Memory B cell (primary cell): ENCODE data around the gene RABGGTA.

Experiments
- ATAC-seq: fragments of 150-1000 bp; cut with Tn5 transposase; 2 replicates; pipeline ENCODE4 v1.10.0; 2021; ENCODE audit warnings: low read depth, mild to moderate bottlenecking, moderate library complexity
- DNase-seq, 2 donors: peaks; one replicate each; pipeline ENCODE4 v3.0.0; 2022; ENCODE audit warnings: low spot score in 2 of 2
- H3K27ac Mint-ChIP-seq: one replicate; pipeline ENCODE4 v1.8.0; 2022; ENCODE audit warnings: mild to moderate bottlenecking, moderate library complexity, mixed read lengths
- H3K27me3 Mint-ChIP-seq: one replicate; pipeline ENCODE4 v1.8.0; 2022; ENCODE audit warnings: mixed read lengths
- H3K36me3 Mint-ChIP-seq: one replicate; pipeline ENCODE4 v1.8.0; 2022; ENCODE audit warnings: mild to moderate bottlenecking, mixed read lengths
- H3K4me1 Mint-ChIP-seq: one replicate; pipeline ENCODE4 v1.8.0; 2022; ENCODE audit warnings: mixed read lengths
- H3K4me3 Mint-ChIP-seq: one replicate; pipeline ENCODE4 v1.8.0; 2022; ENCODE audit warnings: mild to moderate bottlenecking, moderate library complexity, mixed read lengths
- H3K9me3 Mint-ChIP-seq: one replicate; pipeline ENCODE4 v1.8.0; 2022; ENCODE audit warnings: mixed read lengths

The RABGGTA gene

DNA sequence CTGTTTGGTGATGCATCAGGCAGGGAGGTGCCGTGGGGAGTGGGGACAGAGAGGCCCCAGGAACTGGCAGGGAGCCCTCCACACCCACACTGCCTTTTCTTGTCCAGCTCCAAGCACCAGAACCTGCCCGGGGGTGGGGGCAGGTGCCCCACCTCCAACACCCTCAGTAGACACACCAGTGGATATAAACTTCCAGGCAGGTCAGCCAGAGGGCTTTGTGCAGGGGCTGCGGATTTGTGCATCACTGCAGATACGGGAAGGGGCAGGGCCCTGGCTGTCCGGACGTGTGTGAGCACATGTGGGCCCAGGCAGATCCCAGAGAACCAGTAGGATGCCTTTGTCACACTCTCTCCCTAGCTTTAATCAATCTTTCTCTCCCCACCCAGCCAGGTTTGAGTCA lies 7.1 kb downstream of the RABGGTA start:
- Mint-ChIP-seq H3K4me3 (no peak overlapping the region), H3K9me3 (no peaks in the 10 kb centered on the region), H3K4me1 (peaks cover 6% of the 10 kb centered on the region), H3K27ac (no peak overlapping the region), H3K36me3 (peaks cover 16% of the 10 kb centered on the region), H3K27me3 (no peaks in the 10 kb centered on the region)
- DNase-seq (no peak), ATAC-seq (no peak)

DNA sequence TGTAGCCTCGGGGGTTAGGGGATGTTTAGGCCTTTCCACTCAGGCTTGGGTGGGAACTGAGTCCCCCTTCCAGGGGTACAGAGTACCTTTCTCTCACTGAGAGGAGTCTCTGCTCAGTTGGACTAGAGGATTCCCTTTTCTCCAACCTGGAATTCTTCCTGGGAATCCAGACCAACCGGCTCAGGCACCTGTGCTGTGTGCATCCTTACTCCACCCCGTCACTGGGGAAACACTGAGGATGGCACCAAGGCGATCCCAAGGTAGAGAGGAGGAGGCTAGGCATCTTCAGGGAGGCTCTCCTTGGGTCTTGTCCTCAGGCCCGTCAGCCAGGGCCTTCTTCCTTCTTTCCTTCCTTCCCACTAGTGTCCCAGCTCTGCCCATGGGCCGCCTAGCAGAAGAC lies 7.5 kb downstream of the RABGGTA start:
- ATAC-seq (no peak), DNase-seq (no peak)
- peaks cover 16% of the 10 kb centered on the region for H3K36me3 Mint-ChIP-seq
- H3K4me1 Mint-ChIP-seq: peaks cover 6% of the 10 kb centered on the region
- no peak overlapping the region for H3K4me3 Mint-ChIP-seq
- no peaks in the 10 kb centered on the region for H3K9me3 Mint-ChIP-seq
- H3K27me3 Mint-ChIP-seq: no peaks in the 10 kb centered on the region
- H3K27ac Mint-ChIP-seq: no peak overlapping the region

DNA sequence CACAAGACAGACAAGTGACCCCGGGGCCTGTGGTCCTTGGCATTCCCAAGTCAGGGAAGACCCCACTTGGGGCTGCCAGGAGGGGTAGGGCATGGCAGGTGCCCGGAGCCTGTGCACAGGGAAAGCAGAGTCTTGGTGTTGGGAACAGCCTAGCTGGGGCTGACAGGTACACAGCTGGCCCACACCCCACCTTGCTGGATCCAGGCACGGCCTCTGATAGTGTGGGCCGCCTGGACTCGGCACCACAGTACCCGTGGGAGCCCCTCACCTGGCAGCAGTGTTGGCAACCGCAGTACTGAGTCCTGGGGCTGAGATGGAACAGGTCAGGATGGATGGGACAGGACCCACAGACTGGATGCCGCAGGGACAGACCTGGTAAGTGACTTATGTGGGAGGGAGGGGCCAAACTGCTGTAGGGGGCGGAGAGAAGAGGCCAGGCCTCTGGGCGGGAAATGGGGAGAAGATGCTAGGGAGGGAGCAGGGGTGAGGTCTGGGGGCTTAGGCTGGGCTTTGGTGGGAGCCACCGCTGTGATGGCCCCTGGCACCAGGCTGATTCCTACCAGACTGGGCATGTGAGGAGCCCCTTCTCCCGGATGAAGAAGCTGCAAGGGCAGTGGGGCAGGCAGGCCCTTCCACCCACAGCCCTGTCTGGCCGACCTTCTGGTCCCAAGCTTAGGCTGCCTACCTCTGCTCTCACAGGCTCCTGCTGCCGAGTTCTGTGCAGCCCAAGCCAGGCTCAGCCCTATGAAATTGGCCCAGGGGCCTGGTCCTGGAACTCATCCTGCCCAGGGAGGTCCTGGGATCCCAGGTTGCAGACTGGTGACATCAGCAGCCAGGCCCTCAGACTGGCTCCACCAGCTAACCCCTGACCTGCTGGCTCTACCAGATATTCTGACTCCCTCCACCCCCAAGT lies 8.3 kb downstream of the RABGGTA start, which contains the start of gene TGM1:
TSS of gene TGM1 (minus strand) at position 357 of the 913 bp plus-strand sequence. CDS start 825 bp downstream, outside the sequence.
- Mint-ChIP-seq H3K27me3 (no peaks in the 10 kb centered on the region), H3K4me3 (no peak within 1 kb of the TSS), H3K9me3 (no peaks in the 10 kb centered on the region), H3K27ac (no peak within 1 kb of the TSS), H3K4me1 (peaks cover 6% of the 10 kb centered on the region), H3K36me3 (peaks cover 13% of the 10 kb centered on the region)
- ATAC-seq (no peak), DNase-seq (no peak)

DNA sequence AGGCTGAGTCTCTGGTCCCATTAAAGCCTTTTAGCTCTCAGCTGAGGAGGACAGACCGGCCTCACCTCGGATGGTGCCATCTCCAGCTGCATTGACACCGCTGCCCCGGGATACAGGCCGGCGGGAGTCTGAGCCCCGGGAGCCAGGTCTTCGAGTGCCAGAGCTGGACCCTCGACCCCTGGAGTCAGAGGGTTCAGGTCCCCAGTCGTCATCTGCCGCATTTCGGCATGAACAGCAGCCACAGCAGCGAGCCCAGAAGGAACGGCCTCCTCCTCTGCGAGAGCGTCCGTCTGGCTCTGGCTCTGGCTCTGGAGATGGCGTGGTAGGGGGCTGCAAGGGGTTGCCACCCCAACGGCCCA lies 9.4 kb downstream of the RABGGTA start:
- ATAC-seq: no peak
- H3K27ac Mint-ChIP-seq: no peak overlapping the region

DNA sequence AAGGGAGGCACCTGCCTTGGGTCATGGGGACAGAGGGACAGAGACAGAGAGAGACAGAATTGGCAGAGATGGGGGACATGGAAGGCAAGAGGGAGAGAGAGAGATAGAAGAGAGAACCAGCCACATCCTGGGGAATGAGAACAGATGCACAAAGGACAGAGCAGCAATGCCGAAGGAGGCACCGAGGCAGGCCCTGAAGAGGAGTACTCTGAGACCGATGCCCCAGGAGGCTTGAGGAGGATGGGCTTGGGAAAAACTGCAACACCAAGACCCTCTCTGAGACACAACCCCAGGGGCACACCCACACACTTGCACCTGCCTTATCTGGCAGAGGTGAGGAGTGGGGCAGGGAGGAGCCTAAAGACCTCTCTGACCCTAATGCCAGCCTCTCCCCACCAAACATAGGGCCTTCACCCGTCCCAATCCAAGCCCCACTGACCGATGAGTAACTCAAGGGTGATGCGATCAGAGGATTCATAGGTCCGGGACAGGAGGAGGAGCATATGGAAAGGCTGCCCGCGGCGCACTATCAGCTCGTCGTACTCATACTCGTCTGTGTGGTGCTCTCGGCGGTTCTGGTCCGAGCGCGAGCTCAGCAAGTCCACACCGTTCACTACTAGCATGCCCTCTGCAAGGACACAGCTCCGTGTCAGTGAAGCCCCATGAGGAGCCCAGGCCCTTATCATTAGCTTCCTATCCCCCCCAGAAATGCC lies 10.0 kb downstream of the RABGGTA start:
- Mint-ChIP-seq H3K27ac (no peak overlapping the region), H3K4me1 (no peaks in the 10 kb centered on the region), H3K4me3 (no peak overlapping the region), H3K9me3 (no peaks in the 10 kb centered on the region), H3K27me3 (no peaks in the 10 kb centered on the region), H3K36me3 (peaks cover 6% of the 10 kb centered on the region)
- ATAC-seq (no peak), DNase-seq (no peak)

More for the DNA sequence above, 9.4 kb downstream of the RABGGTA start:
- no peak for DNase-seq
- Mint-ChIP-seq H3K4me1 (peaks cover under 1% of the 10 kb centered on the region), H3K27me3 (no peaks in the 10 kb centered on the region), H3K9me3 (no peaks in the 10 kb centered on the region), H3K36me3 (peaks cover 11% of the 10 kb centered on the region), H3K4me3 (no peak overlapping the region)

DNA sequence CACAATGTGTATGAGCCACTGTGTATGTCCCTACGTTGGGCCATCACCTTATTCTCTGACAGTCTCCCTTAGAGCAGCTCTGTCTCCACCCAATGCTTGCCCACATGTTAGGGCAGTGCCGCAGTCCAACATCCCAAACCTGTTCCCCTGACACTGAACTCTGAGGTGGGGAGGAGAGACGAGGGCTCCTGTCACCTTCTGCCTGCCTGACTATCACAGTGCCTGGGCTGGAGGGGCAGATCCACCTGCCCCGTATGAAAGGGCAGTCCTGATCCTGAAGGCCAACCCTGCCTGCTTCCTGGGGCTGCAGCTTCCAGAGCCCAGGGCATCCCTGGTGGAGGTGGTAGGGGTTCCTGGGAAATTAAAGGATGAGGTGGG lies 10.6 kb downstream of the RABGGTA start:
- Mint-ChIP-seq H3K36me3 (peaks cover 3% of the 10 kb centered on the region), H3K9me3 (no peaks in the 10 kb centered on the region)
- ATAC-seq: no peak

DNA sequence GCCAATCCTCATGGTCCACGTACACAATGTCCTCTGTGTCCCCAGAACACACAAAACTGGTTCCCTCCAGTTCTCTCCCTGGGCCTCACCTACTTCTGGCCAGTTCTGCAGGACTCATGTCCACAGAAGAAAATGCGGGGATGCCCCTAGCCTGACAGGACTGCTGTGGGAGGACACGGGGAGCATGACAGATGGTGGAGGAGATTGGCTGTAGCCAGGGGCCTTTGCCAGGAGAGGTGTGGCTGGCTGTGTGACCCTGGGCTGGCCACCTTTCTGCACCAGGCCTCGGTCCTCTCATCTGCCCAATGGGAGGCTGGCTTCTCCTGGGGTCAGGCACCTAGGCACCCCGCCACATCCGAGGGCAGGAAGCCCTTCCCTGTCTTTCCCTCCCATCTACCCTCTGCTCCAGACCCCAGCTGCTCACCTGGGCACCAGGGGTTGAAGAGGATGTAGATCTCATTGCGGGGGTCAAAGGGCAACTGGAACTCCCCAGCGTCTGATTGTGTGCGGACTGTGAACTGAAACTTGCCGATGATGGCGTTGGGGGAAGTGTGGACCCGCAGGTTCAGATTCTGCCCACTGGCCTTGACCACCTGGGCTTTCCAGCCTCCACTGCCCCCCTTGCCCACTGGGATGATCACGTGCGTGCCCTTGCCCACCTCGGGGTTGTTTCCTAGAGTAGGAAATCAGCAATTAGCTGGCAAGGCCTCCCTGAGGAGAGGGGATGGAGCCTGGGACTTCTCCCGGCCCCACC lies 11.2 kb downstream of the RABGGTA start:
- Mint-ChIP-seq H3K9me3 (no peaks in the 10 kb centered on the region), H3K27ac (no peak overlapping the region), H3K4me3 (no peak overlapping the region), H3K36me3 (peaks cover 3% of the 10 kb centered on the region), H3K27me3 (no peaks in the 10 kb centered on the region), H3K4me1 (no peaks in the 10 kb centered on the region)
- ATAC-seq (no peak), DNase-seq (no peak)

More for the DNA sequence above, 10.6 kb downstream of the RABGGTA start:
- no peaks in the 10 kb centered on the region for H3K27me3 Mint-ChIP-seq
- DNase-seq: no peak
- no peak overlapping the region for H3K4me3 Mint-ChIP-seq
- no peak overlapping the region for H3K27ac Mint-ChIP-seq
- H3K4me1 Mint-ChIP-seq: no peaks in the 10 kb centered on the region

DNA sequence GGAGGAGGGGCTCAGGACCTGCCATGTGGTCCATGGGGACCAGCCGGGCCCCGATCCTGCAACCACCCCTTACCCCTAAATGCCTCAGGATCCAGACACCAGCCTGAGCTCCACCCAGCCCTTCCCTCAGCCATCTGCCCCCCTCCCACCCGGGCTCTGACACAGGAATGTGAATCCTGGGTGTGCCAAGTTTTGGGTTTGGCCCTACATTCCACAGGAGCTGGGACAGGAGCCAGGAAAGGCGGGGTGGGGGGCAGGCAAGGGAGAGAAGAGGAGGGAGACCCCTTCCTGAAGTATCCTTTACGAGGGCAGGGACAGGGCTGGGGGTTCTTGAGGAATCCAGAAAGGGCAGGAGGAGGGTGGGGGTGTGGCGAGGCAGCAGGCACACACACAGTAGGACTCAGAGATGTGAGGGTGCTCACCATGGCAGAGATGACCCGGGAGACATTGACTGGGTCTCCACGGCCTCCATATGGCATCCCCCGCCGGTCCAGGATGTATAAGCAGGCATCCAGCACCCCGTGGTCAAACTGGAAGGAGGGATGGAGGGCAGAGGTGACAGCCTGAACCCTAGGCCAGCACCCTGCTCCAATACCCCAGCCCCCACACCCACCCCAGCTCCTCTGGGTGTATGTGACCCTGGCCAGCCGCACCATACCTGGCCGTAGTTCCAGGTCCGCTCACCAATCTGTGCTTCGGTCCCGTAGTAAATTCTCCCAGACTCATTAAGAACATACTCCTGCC lies 11.9 kb downstream of the RABGGTA start:
- Mint-ChIP-seq H3K9me3 (no peaks in the 10 kb centered on the region), H3K27ac (no peak overlapping the region), H3K4me1 (no peaks in the 10 kb centered on the region), H3K4me3 (no peak overlapping the region), H3K27me3 (no peaks in the 10 kb centered on the region), H3K36me3 (peaks cover 6% of the 10 kb centered on the region)
- no peak for DNase-seq
- ATAC-seq: no peak

DNA sequence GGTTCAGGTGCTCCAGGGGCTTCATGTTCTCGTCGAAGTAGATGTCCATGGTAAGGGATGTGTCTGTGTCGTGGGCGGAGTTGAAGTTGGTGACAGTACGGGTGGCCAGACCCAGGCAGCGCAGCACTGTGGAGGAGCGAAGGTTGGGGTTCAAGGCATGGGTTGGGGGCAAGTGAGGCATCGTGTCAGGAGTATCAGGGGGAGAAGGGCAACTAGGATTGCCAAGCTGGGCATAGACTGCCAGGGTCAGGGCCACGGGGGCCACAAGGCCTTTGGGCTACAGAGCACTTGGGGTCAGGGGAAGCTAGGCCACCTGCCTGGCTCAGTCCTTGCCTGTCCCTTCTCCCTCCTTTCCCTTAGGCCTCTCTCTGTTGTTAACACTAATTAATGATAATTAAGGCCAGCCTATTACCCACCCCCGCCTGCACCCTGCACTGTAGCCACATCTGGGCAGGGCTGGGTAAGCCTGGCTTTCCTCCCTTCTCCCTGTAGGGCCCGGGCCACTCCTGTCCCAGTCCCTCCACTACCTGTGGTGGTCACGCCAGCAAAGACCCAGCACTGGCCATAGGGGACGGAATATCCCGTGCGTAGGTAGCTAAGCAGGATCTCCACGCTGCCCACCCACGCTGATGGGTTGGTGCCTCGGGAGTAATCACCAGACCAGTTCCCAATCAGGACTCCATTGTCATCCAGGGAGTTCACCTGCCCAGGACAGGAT lies 12.7 kb downstream of the RABGGTA start:
- H3K36me3 Mint-ChIP-seq: peaks cover 13% of the 10 kb centered on the region
- no peak for ATAC-seq
- H3K4me1 Mint-ChIP-seq: no peaks in the 10 kb centered on the region
- H3K27ac Mint-ChIP-seq: no peak overlapping the region
- no peaks in the 10 kb centered on the region for H3K9me3 Mint-ChIP-seq
- H3K27me3 Mint-ChIP-seq: no peaks in the 10 kb centered on the region
- DNase-seq: no peak
- H3K4me3 Mint-ChIP-seq: no peak overlapping the region

DNA sequence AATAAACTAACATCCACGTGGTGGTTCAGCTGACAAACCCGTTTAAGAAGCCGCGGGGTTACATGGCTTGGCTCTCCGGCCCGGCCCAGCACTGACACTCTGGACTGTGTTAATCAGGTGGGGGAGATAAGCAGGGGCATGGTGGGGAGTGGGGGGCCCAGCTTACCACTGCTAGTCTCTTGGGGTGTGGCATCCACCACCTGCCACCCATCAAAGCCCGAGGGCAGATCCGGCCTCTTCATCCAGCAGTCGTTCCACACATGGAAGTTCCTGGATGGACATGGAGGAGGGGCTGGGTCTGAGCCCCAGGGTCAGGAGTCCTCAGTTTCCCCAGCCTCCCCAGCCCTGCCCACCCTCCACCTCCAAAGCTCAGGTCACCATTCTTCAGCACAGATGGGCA lies 13.3 kb downstream of the RABGGTA start:
- H3K4me3 Mint-ChIP-seq: no peak overlapping the region
- no peak for ATAC-seq
- H3K27ac Mint-ChIP-seq: no peak overlapping the region
- H3K36me3 Mint-ChIP-seq: peaks cover 13% of the 10 kb centered on the region
- H3K27me3 Mint-ChIP-seq: no peaks in the 10 kb centered on the region
- no peaks in the 10 kb centered on the region for H3K4me1 Mint-ChIP-seq
- H3K9me3 Mint-ChIP-seq: no peaks in the 10 kb centered on the region
- DNase-seq: no peak

DNA sequence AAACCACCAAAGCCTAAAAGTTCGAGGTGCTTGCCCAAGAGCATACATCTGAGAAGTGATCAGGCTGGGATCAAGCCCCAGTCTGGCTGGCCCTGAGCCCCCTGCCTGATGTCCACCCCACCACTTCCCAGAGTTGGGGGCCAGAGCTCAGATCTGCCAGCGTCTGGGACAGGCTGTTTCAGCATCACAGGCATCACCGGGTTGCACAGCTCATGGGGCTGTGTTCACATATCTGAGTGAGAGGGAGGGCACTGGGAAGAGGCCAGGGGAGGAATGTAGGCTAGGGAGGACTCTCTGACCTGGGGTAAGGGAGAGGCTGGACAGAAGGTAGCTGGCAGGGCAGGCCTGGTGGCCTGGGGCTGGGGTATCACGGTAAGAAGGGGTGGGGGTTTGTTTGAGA lies 14.4 kb downstream of the RABGGTA start:
- Mint-ChIP-seq H3K9me3 (no peaks in the 10 kb centered on the region), H3K4me3 (no peak overlapping the region), H3K4me1 (no peaks in the 10 kb centered on the region), H3K27ac (no peak overlapping the region), H3K27me3 (no peaks in the 10 kb centered on the region), H3K36me3 (peaks cover 13% of the 10 kb centered on the region)
- DNase-seq (no peak), ATAC-seq (no peak)

DNA sequence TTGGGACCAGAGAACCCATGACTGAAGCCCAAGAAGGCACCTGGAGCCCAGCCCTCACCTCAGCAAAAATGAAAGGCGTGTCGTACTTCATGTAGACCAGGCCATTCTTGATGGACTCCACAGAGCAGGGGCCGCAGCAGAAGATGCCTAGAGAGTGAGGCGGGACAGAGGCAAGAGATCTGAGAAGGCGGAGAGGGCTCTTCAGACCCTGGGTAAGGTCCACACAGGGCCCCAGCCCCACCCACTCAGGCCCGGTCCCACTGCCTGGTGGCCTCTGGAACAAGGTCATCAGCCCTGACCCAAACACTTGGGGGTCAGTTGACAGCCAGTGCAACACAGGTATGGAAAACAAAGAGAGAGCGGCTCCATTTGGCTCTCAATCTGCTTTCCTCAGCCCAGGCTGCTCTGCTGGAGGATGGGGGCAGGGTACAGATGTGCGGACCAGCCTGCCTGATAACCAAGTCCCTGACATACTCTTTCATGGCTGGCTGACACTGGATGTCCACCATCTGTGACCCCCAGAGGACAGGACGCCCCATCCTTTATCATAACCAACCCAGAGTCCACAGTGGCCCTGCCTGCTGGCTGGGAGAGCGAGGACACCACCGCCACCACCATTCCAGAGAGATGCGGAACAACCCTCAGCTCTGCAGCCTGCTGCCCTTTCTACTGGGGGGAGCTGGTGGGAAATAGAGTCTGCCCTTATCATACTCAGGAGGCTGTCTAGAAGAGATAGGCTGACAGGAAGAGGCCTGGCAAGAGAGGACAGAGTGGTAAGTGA lies 15.3 kb downstream of the RABGGTA start:
- ATAC-seq (no peak), DNase-seq (no peak)
- no peak overlapping the region for H3K27ac Mint-ChIP-seq
- no peaks in the 10 kb centered on the region for H3K4me1 Mint-ChIP-seq
- H3K36me3 Mint-ChIP-seq: peaks cover 13% of the 10 kb centered on the region
- no peaks in the 10 kb centered on the region for H3K9me3 Mint-ChIP-seq
- no peak overlapping the region for H3K4me3 Mint-ChIP-seq
- H3K27me3 Mint-ChIP-seq: no peaks in the 10 kb centered on the region
